Vagina (tissue), 2 donors: Measurements from ENCODE around the gene WDR20. TPM values are rescaled to one million over a fixed set of nuclear protein-coding genes. Genes with fewer than 3 reads are reported as not detected.
"Not testable (repeated sequence)": the region's sequence is repeated elsewhere in the genome, so short reads cannot be mapped to it uniquely, and the experiment has no call there.

Source experiments
- DNase-seq, 2 donors: peaks; one replicate each; pipeline ENCODE4 v3.0.0-alpha.2; 2017; ENCODE audit errors: extremely low spot score in 2 of 2
- H3K27ac ChIP-seq: fragments of 200-600 bp; sonication (generic); one replicate; pipeline ENCODE4 v1.5.1; 2019
- H3K27me3 ChIP-seq: fragments of 200-600 bp; sonication (generic); one replicate; pipeline ENCODE4 v1.5.1; 2019
- H3K36me3 ChIP-seq, 2 donors: fragments of 200-600 bp; sonication (generic); one replicate each; pipeline ENCODE4 v1.5.1; 2017 to 2019
- H3K4me1 ChIP-seq: fragments of 200-600 bp; sonication (generic); one replicate; pipeline ENCODE4 v1.5.1; 2019
- H3K4me3 ChIP-seq, 2 donors: fragments of 200-600 bp; sonication (generic); 1 replicate in 1 of 2; 2 replicates in 1 of 2; pipeline ENCODE4 v1.5.1; 2016 to 2019
- H3K9me3 ChIP-seq: fragments of 200-600 bp; sonication (generic); one replicate; pipeline ENCODE4 v1.5.1; 2019
- POLR2A ChIP-seq, 2 donors: fragments of 450-650 bp; IDR thresholded peaks; one replicate each; pipeline ENCODE4 v1.6.1; 2017; ENCODE audit warnings: antibody characterized with exemption in 2 of 2, mild to moderate bottlenecking in 2 of 2, moderate library complexity in 2 of 2
- POLR2AphosphoS5 ChIP-seq, 2 donors: sonication (generic); formaldehyde crosslinking; IDR thresholded peaks; one replicate each; pipeline ENCODE4 v1.9.0; 2017; ENCODE audit warnings: antibody characterized with exemption in 2 of 2, mild to moderate bottlenecking in 2 of 2, low read depth in 1 of 2; ENCODE audit not compliant: insufficient read depth in 1 of 2
- intact Hi-C: fragments of 100-400 bp; cut with DNase I; formaldehyde crosslinking; loops from one replicate; pipeline ENCODE4 v1.15.1; 2023
- total RNA-seq: library from RNA; depleted of rRNA; stranded (reverse); fragments of >200 nt; gene quantifications from one replicate; pipeline ENCODE4 v1.2.3, GENCODE V29; 2016
- TF ChIP-seq, protein P1 (sequence below), 3 experiments: fragments of 450-650 bp in 2 of 3; fragments of 200-600 bp in 1 of 3; sonication (generic) in 1 of 3; IDR thresholded peaks; one replicate each; pipeline ENCODE4 v1.5.1; 2017 to 2019; ENCODE audit warnings: antibody characterized with exemption in 3 of 3, mild to moderate bottlenecking in 2 of 3, moderate library complexity in 2 of 3

WDR20 gene
- total RNA-seq, 1 donor from 2014 or later: 24.8 TPM

DNA sequence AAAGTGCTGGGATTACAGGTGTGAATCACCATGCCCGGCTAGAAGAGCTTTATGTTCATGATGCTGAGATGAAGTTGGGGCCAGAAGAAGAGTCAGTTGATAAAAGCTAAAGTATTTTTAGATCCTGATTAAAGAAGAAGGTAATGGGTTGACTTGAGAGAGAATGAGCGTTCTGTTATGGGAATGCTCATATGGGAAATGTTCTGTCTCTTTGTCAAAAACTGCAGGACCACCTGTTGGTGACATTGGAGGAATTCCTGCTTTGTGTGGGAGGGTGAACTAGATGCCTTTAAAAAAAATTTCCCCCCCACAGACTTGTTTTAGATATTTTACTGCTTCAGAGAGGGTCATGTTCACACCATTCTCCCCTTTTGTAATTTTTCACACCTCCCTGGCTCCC lies 6.7 kb downstream of the WDR20 start:
- no peak for DNase-seq
- H3K27ac ChIP-seq: no peak overlapping the region
- intact Hi-C loops: loop anchor here (10.0 kb wide), 1 partner anchor 168 kb away; the partner anchor contains the start of gene ZNF839
- TF ChIP-seq, protein P1, sequence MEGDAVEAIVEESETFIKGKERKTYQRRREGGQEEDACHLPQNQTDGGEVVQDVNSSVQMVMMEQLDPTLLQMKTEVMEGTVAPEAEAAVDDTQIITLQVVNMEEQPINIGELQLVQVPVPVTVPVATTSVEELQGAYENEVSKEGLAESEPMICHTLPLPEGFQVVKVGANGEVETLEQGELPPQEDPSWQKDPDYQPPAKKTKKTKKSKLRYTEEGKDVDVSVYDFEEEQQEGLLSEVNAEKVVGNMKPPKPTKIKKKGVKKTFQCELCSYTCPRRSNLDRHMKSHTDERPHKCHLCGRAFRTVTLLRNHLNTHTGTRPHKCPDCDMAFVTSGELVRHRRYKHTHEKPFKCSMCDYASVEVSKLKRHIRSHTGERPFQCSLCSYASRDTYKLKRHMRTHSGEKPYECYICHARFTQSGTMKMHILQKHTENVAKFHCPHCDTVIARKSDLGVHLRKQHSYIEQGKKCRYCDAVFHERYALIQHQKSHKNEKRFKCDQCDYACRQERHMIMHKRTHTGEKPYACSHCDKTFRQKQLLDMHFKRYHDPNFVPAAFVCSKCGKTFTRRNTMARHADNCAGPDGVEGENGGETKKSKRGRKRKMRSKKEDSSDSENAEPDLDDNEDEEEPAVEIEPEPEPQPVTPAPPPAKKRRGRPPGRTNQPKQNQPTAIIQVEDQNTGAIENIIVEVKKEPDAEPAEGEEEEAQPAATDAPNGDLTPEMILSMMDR (IDR thresholded peaks at IDR 0.05): no peak
- TF ChIP-seq POLR2AphosphoS5 (IDR thresholded peaks at IDR 0.05; ENCODE audit: insufficient read depth in 1 of 2, low read depth in 1 of 2): no peak
- TF ChIP-seq POLR2A (IDR thresholded peaks at IDR 0.05): no peak
- H3K4me1 ChIP-seq: peaks cover 32% of the 10 kb centered on the region
- H3K9me3 ChIP-seq: no peaks in the 10 kb centered on the region
- no peaks in the 10 kb centered on the region for H3K36me3 ChIP-seq
- no peaks in the 10 kb centered on the region for H3K27me3 ChIP-seq
- no peak overlapping the region for H3K4me3 ChIP-seq

DNA sequence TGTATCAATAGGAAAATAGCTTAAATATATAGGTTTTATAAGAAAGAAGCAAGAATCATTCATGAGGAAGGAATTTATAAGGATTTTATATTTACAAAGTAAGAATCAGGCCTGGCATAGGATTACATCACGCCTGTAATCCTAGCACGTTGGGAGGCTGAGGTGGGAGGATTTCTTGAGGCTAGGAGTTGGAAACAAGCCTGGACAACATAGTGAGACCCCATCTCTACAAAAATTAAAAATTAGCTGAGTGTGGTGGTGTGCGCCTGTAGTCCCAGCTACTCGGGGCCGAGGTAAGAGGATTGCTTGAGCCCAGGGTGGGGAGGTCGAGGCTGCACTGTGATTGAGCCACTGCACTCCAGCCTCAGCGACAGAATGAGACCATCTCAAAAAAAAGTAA lies 10.4 kb downstream of the WDR20 start:
- DNase-seq: no peak
- TF ChIP-seq, protein P1 (IDR thresholded peaks at IDR 0.05): no peak
- TF ChIP-seq POLR2A (IDR thresholded peaks at IDR 0.05) (no peak), POLR2AphosphoS5 (IDR thresholded peaks at IDR 0.05; ENCODE audit: insufficient read depth in 1 of 2, low read depth in 1 of 2) (no peak)
- Histone ChIP-seq H3K4me1 (peaks cover 1% of the 10 kb centered on the region), H3K4me3 (no peak overlapping the region), H3K36me3 (peaks cover 0 to 6% of the 10 kb centered on the region in 2 donors), H3K27me3 (no peaks in the 10 kb centered on the region), H3K9me3 (no peaks in the 10 kb centered on the region), H3K27ac (no peak overlapping the region)
- intact Hi-C loops: no loop called here

DNA sequence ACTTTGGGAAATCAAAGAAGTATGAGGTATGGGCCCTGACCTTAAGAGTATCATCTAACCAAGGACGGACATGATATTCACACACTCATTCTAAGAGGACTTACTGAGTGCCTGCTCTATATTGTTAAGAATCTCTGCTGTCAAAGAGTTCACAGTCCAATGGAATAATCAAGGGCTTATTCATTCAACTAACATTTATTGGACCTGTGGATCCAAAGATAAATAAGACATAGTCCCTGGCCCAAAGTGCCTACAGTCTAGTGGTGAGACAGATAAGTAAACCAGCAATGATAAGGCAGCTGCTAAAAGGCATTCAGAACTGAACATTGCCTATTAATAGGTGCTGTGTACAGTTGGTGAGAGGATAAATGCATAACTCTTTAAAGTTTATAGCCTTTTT lies 11.0 kb downstream of the WDR20 start:
- Histone ChIP-seq H3K36me3 (peaks cover 0 to 6% of the 10 kb centered on the region in 2 donors), H3K27me3 (no peaks in the 10 kb centered on the region), H3K4me3 (no peak overlapping the region), H3K27ac (no peak overlapping the region), H3K4me1 (no peaks in the 10 kb centered on the region), H3K9me3 (no peaks in the 10 kb centered on the region)
- DNase-seq: no peak
- TF ChIP-seq POLR2AphosphoS5 (IDR thresholded peaks at IDR 0.05; ENCODE audit: insufficient read depth in 1 of 2, low read depth in 1 of 2) (no peak), POLR2A (IDR thresholded peaks at IDR 0.05) (no peak)
- TF ChIP-seq, protein P1 (IDR thresholded peaks at IDR 0.05): no peak
- intact Hi-C loops: no loop called here

DNA sequence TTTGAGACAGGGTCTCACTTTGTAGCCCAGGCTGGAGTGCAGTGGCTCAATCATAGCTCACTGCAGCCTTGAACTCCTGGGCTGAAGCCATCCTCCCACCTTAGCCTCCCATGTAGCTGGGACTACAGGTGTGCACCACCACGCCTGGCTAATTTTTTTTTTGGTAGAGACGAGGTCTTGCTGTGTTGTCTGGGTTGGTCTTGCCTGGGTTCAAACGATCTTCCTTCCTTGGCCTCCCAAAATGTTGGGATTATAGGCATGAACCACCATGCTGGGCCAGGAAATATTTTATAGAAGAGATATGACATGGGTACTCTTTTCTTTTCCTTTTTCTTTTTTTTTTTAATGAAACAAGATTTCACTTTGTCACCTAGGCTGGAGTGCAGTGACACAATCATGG lies 11.7 kb downstream of the WDR20 start:
- H3K36me3 ChIP-seq, H3K27ac ChIP-seq, H3K27me3 ChIP-seq, H3K4me1 ChIP-seq, H3K4me3 ChIP-seq, H3K9me3 ChIP-seq, intact Hi-C loops, DNase-seq: not testable (repeated sequence)

DNA sequence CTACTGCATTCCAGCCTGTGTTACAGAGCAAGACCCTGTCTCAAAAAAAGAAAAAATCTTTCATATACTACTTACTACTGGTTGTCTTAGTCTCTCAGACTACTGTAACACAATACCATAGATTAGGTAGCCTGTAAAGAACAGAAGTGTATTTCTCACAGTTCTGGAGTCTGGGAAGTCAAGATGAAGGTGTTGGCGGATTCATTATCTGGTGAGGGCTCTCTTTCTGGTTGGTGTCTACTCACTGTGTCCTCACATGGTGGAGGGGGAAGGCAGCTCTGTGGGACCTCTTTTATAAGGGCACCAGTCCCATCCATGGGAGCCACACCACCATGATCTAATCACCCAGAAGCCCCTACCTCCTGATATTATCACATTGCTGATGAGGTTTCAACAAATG lies 14.4 kb downstream of the WDR20 start:
- TF ChIP-seq POLR2A (IDR thresholded peaks at IDR 0.05) (no peak), POLR2AphosphoS5 (IDR thresholded peaks at IDR 0.05; ENCODE audit: insufficient read depth in 1 of 2, low read depth in 1 of 2) (no peak)
- TF ChIP-seq, protein P1 (IDR thresholded peaks at IDR 0.05): no peak
- no peaks in the 10 kb centered on the region for H3K27me3 ChIP-seq
- no peak for DNase-seq
- H3K4me3 ChIP-seq: no peak overlapping the region
- H3K27ac ChIP-seq: no peak overlapping the region
- H3K36me3 ChIP-seq: peaks cover 0 to 6% of the 10 kb centered on the region in 2 donors
- no peaks in the 10 kb centered on the region for H3K9me3 ChIP-seq
- H3K4me1 ChIP-seq: no peaks in the 10 kb centered on the region
- intact Hi-C loops: no loop called here
